ENCODE results near the gene DNAH1. TPM values are rescaled to one million over a fixed set of nuclear protein-coding genes. Genes with fewer than 3 reads are reported as not detected.

Gene DNAH1
- total and polyA plus RNA-seq, 2 of the 13 experiments (the other 11 are each of a cell fraction or from before 2014, with no cell fraction given): 0.64 to 3.5 TPM

DNA sequence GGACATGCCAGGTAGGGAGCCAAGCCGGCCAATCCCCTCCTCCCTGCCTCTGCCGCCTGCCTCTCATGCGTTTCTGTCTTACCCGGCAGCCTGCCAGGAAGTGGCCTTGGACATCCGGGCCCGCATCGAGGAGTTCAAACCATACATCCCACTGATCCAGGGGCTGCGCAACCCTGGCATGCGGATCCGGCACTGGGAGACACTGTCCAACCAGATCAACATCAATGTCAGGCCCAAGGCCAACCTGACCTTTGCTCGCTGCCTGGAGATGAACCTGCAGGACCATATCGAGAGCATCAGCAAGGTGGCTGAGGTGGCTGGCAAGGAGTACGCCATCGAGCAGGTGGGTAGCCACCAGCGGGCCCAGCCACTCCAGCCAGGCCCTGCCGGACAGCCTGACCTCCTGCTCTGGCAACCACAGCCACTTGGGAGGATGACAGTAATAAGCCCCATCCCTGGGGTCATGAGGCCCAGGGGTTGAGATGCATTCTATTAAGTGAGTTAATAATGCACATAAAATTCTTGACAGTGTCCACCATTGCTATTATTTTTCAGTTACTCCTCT, 37.3 kb downstream of the DNAH1 start (continued):
- TF ChIP-seq, protein P1, sequence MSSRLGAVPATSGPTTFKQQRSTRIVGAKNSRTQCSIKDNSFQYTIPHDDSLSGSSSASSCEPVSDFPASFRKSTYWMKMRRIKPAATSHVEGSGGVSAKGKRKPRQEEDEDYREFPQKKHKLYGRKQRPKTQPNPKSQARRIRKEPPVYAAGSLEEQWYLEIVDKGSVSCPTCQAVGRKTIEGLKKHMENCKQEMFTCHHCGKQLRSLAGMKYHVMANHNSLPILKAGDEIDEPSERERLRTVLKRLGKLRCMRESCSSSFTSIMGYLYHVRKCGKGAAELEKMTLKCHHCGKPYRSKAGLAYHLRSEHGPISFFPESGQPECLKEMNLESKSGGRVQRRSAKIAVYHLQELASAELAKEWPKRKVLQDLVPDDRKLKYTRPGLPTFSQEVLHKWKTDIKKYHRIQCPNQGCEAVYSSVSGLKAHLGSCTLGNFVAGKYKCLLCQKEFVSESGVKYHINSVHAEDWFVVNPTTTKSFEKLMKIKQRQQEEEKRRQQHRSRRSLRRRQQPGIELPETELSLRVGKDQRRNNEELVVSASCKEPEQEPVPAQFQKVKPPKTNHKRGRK (CRISPR knock-in tag; IDR thresholded peaks at IDR 0.05): no peak

DNA sequence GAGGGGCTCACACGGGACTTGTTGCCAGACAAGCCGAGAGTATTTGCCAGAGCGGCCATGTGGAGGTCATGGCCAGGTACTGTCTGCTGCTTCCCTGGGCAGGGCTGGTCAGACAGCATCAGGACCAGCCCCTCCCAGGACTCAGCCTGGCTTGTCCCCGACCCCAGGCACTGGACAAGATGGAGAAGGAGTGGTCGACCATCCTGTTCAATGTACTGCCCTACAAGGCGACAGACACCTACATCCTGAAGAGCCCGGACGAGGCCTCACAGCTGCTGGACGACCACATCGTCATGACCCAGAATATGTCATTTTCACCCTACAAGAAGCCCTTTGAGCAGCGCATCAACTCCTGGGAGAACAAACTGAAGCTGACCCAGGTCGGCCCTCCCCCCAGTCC, 38.6 kb downstream of the DNAH1 start:
- no peak overlapping the region for H3K9ac ChIP-seq (ENCODE audit: insufficient read depth, low read depth, low read length)
- H3K4me2 ChIP-seq (ENCODE audit: low read depth, low read length): no peak overlapping the region
- ATAC-seq: no peak
- H2AFZ ChIP-seq (ENCODE audit: low read length): no peak overlapping the region
- intact Hi-C loops (cut with micrococcal nuclease; ENCODE audit: unreplicated experiment): no loop called here
- in situ Hi-C loops (cut with HindIII; ENCODE audit: extremely low pct_ligation_motif_present, low pct_unique_long_range_greater_than_20kb): no loop called here
- WGBS (ENCODE audit: low lambda C conversion rate): 88% methylated on average over 10 of the region's 12 CpGs
- ChIA-PET POLR2A (interaction anchor here (1.0 kb wide), 1 partner anchor 55 kb away, joined by 3 read pairs; no protein-coding TSS in a partner anchor), CTCF (ENCODE audit: low intra/inter-chr PET ratio, low total read pairs) (no interaction called here)
- no peak for FAIRE-seq
- H3K4me1 ChIP-seq (ENCODE audit: insufficient read depth, low read length): no peaks in the 10 kb centered on the region
- no peak overlapping the region for H3K4me3 ChIP-seq (replicated peaks in 1 of 3; ENCODE audit: insufficient read depth in 1 of 3, low read depth in 2 of 3, low read length in 3 of 3)
- no peak overlapping the region for H3K27ac ChIP-seq (ENCODE audit: extremely low read length, insufficient read depth, low read length)
- H3K79me2 ChIP-seq (ENCODE audit: insufficient read depth, low read length): no peaks in the 10 kb centered on the region
- H4K20me1 ChIP-seq (ENCODE audit: insufficient read depth, low read length): no peaks in the 10 kb centered on the region
- H3K9me3 ChIP-seq (ENCODE audit: low read length): no peaks in the 10 kb centered on the region
- no peak for DNase-seq (ENCODE audit: low spot score)
- no TSS peak for BruUV-seq (replicated peaks)
- H3K36me3 ChIP-seq (replicated peaks in 1 of 2; ENCODE audit: control insufficient read depth in 1 of 2, insufficient read depth in 2 of 2, low read length in 2 of 2): no peaks in the 10 kb centered on the region
- no peaks in the 10 kb centered on the region for H3K27me3 ChIP-seq (ENCODE audit: control insufficient read depth in 1 of 2, insufficient read depth in 2 of 2, low read length in 2 of 2)
- TF ChIP-seq CAMTA2 (CRISPR knock-in tag; IDR thresholded peaks at IDR 0.05; ENCODE audit: borderline replicate concordance) (no peak), MBD4 (IDR thresholded peaks at IDR 0.05; ENCODE audit: borderline replicate concordance, low read length) (no peak), ZBTB7B (CRISPR knock-in tag; IDR thresholded peaks at IDR 0.05) (no peak), ZNF816 (CRISPR knock-in tag; IDR thresholded peaks at IDR 0.05; ENCODE audit: borderline replicate concordance) (no peak), AHR (CRISPR knock-in tag; IDR thresholded peaks at IDR 0.05) (no peak), YEATS2 (CRISPR knock-in tag; IDR thresholded peaks at IDR 0.05; ENCODE audit: borderline replicate concordance) (no peak), TMF1 (CRISPR knock-in tag; IDR thresholded peaks at IDR 0.05; ENCODE audit: low read depth) (no peak), ZFP1 (CRISPR knock-in tag; IDR thresholded peaks at IDR 0.05) (no peak), SP140L (CRISPR knock-in tag; IDR thresholded peaks at IDR 0.05; ENCODE audit: borderline replicate concordance) (no peak), ZNF766 (CRISPR knock-in tag; IDR thresholded peaks at IDR 0.05; ENCODE audit: borderline replicate concordance) (no peak), ZNF615 (CRISPR knock-in tag; IDR thresholded peaks at IDR 0.05; ENCODE audit: borderline replicate concordance) (no peak), CCDC6 (CRISPR knock-in tag; IDR thresholded peaks at IDR 0.05) (no peak), ZNF546 (CRISPR knock-in tag; conservative IDR thresholded peaks at IDR 0.05) (no peak), NCOR1 (IDR thresholded peaks at IDR 0.05; ENCODE audit: borderline replicate concordance, low read length) (no peak)
- TF ChIP-seq, protein P2, sequence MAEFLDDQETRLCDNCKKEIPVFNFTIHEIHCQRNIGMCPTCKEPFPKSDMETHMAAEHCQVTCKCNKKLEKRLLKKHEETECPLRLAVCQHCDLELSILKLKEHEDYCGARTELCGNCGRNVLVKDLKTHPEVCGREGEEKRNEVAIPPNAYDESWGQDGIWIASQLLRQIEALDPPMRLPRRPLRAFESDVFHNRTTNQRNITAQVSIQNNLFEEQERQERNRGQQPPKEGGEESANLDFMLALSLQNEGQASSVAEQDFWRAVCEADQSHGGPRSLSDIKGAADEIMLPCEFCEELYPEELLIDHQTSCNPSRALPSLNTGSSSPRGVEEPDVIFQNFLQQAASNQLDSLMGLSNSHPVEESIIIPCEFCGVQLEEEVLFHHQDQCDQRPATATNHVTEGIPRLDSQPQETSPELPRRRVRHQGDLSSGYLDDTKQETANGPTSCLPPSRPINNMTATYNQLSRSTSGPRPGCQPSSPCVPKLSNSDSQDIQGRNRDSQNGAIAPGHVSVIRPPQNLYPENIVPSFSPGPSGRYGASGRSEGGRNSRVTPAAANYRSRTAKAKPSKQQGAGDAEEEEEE (CRISPR knock-in tag; IDR thresholded peaks at IDR 0.05; ENCODE audit: borderline replicate concordance): no peak
- TF ChIP-seq, protein P3, sequence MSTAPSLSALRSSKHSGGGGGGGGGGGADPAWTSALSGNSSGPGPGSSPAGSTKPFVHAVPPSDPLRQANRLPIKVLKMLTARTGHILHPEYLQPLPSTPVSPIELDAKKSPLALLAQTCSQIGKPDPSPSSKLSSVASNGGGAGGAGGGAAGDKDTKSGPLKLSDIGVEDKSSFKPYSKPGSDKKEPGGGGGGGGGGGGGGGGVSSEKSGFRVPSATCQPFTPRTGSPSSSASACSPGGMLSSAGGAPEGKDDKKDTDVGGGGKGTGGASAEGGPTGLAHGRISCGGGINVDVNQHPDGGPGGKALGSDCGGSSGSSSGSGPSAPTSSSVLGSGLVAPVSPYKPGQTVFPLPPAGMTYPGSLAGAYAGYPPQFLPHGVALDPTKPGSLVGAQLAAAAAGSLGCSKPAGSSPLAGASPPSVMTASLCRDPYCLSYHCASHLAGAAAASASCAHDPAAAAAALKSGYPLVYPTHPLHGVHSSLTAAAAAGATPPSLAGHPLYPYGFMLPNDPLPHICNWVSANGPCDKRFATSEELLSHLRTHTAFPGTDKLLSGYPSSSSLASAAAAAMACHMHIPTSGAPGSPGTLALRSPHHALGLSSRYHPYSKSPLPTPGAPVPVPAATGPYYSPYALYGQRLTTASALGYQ (CRISPR knock-in tag; IDR thresholded peaks at IDR 0.05): no peak
- TF ChIP-seq, protein P4, sequence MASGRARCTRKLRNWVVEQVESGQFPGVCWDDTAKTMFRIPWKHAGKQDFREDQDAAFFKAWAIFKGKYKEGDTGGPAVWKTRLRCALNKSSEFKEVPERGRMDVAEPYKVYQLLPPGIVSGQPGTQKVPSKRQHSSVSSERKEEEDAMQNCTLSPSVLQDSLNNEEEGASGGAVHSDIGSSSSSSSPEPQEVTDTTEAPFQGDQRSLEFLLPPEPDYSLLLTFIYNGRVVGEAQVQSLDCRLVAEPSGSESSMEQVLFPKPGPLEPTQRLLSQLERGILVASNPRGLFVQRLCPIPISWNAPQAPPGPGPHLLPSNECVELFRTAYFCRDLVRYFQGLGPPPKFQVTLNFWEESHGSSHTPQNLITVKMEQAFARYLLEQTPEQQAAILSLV (CRISPR knock-in tag; IDR thresholded peaks at IDR 0.05; ENCODE audit: borderline replicate concordance): no peak
